GM21515 (cell line): ENCODE data around the gene LUC7L3.
A peak's percentile ranks its signal among the peaks of the same experiment; 100 is the strongest.
"Not testable (repeated sequence)": the region's sequence is repeated elsewhere in the genome, so short reads cannot be mapped to it uniquely, and the experiment has no call there.

ENCODE experiments used
- ATAC-seq: cut with Tn5 transposase; IDR thresholded peaks from one replicate; pipeline ENCODE4 v1.9.1; 2021; ENCODE audit not compliant: unreplicated experiment

Gene LUC7L3, protein sequence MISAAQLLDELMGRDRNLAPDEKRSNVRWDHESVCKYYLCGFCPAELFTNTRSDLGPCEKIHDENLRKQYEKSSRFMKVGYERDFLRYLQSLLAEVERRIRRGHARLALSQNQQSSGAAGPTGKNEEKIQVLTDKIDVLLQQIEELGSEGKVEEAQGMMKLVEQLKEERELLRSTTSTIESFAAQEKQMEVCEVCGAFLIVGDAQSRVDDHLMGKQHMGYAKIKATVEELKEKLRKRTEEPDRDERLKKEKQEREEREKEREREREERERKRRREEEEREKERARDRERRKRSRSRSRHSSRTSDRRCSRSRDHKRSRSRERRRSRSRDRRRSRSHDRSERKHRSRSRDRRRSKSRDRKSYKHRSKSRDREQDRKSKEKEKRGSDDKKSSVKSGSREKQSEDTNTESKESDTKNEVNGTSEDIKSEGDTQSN

DNA sequence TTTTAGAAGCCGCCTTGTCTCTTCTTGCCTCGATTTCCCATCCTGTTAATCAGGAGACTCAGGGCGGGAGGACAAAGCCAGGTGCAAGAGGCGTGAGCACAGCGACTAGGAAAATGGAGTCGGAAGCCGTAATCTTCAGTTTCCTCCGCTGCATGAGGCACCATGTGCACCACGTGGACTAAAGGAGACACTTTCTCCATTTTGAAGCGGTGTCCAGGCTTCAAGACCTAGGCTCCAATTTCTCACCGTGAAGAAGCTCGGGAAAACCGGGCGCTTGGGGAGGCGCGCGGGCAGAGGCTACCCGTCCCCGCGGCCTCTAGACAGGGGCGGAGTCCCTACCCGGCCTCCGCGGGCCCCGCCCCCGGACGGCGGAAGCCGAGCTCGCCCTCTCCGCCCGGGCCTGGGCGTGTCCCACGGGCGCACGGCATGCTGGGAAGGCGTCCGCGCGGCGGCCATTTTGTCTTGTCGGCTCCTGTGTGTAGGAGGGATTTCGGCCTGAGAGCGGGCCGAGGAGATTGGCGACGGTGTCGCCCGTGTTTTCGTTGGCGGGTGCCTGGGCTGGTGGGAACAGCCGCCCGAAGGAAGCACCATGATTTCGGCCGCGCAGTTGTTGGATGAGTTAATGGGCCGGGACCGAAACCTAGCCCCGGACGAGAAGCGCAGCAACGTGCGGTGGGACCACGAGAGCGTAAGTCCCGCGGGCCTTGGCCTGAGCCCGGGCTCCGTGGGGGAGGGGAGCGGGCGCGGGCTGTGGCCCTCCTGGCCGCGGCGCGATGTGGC is at the start of gene LUC7L3:
LUC7L3 (plus strand) TSS at position 460 of the 780 bp plus-strand sequence; CDS start at position 590, 130 bp downstream.
- ATAC-seq: peak; percentile 92

DNA sequence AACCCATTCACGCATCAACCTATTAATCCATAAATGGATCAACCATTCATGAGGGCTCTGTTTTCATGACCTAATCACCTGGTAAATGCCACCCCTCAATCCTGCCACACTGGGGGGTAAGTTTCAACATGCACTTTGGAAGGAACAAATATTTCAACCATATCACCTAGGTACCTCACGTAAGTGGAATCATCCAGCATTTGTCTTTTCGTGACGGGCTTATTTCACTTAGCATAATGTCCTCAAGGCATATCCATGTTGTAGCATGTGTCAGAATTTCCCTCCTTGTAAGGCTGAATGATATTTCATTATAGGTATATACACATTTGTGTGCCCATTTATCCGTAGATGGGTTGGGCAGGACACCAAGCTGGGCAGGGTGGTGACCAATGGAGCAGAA is 47.3 kb upstream of the LUC7L3 start:
- no peak for ATAC-seq

DNA sequence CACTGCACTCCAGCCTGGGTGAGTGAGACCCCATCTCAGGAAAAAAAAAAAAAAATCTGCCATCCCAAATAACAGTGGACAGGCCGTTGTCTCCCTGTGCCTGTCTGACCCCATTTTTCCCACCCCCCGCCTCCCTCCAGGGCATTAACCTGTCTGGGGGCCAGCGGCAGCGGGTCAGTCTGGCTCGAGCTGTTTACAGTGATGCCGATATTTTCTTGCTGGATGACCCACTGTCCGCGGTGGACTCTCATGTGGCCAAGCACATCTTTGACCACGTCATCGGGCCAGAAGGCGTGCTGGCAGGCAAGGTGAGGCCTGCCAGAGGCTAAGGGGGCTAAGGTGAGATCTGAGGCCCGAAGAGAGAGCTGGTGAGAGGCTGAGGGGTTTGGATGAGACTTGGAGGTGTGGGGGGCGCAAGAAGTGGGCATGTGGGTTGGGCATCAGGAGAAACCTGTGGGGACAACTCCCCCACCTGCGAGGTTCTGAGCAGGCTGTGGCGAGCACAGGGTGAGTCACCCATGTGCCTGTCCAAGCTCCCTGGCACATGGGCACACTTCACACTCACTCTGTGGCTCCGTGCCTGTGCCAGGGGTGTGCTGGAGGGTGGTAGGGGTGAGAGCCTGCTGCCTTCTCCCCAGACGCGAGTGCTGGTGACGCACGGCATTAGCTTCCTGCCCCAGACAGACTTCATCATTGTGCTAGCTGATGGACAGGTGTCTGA is 46.4 kb upstream of the LUC7L3 start:
- no peak for ATAC-seq

DNA sequence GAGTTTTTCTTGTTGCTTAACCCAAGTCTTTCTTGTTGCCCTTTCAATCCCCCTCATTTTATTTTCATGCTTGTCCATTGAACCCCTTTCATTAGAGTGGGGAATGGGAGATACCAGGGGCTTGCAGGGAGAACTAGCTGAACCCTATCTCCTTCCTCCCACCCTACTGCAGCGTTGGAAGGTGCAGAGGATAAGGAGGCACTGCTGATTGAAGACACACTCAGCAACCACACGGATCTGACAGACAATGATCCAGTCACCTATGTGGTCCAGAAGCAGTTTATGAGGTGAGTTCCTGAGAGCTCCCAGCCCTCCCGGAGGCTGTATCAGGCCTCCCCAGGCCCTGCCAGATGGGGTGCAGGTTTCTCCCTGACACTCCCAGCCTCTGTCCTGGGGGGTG is 44.2 kb upstream of the LUC7L3 start:
- ATAC-seq: no peak

DNA sequence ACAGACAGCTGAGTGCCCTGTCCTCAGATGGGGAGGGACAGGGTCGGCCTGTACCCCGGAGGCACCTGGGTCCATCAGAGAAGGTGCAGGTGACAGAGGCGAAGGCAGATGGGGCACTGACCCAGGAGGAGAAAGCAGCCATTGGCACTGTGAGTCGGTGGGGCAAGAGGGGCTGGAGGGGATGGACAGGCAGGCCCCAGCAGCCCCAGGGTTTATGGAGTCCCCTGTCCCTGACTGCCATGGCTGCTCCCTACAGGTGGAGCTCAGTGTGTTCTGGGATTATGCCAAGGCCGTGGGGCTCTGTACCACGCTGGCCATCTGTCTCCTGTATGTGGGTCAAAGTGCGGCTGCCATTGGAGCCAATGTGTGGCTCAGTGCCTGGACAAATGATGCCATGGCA is 43.8 kb upstream of the LUC7L3 start:
- ATAC-seq: no peak

DNA sequence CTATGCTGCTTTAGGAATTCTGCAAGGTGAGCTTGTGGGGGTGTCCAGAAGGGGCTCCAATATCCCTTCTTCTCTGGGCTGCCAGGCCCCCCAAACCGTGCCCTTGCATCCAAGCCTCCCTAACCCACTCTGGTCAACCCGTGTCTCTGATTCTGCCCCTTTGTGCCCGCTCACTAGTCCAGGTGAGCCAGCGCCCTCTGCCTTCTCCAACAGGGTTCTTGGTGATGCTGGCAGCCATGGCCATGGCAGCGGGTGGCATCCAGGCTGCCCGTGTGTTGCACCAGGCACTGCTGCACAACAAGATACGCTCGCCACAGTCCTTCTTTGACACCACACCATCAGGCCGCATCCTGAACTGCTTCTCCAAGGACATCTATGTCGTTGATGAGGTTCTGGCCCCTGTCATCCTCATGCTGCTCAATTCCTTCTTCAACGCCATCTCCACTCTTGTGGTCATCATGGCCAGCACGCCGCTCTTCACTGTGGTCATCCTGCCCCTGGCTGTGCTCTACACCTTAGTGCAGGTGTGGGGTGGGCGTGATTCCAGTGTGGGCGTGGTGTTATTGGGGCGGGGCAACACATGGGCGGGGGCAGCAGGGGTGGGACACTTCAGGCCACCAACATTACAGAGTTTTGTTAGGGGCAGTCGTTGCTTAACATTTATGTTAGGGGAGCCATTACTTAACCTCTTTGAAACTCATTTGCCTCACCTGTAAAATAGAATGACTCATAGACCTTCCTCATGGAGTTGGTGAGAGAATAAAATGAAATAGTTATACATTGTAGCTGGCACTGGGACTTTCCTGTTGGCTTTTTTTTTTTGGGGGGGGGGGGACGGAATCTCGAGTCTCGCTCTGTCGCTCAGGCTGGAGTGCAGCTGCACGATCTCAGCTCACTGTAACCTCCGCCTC is 43.1 kb upstream of the LUC7L3 start:
- ATAC-seq: no peak

DNA sequence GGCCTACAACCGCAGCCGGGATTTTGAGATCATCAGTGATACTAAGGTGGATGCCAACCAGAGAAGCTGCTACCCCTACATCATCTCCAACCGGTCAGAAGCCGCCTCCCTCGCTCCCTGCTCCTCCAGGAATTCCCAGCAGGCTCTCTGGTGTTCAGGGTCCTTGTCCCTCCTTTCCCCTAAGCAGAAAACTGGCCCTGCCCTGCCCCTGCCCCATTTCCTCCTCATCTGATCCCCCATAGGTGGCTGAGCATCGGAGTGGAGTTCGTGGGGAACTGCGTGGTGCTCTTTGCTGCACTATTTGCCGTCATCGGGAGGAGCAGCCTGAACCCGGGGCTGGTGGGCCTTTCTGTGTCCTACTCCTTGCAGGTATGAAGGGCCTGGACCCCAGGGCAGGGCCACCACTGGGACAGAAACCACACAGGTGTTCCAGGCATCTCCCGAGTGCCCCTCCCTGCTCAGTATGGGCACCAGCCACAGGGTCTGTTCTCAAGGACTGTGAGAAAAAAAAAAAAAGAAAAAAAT is 41.5 kb upstream of the LUC7L3 start:
- ATAC-seq: no peak

DNA sequence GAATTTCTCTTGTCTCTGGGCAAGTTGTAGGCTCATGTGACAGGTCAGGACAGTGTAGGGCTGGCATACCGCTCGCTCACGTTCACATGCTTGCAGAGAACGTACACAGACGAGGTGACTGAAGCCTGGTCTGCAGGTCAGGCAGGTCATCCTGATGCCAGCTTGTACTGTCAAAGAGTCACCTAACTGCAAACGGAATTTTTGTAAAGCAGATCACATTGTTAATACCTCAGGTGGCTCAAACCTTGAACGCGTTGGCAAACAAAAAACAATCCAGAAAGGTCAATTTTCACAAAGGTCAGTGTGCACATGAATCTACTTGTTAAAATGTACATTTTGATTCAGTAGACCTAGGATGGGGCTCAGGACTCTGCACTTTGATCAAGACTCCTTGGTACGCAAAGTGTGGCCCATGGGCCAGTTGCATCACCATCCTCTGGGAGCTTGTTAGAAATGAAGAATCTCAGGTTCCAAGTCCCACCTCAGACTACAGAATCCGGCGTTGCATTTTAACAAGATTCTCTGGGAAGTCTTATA is 40.3 kb upstream of the LUC7L3 start:
- no peak for ATAC-seq

DNA sequence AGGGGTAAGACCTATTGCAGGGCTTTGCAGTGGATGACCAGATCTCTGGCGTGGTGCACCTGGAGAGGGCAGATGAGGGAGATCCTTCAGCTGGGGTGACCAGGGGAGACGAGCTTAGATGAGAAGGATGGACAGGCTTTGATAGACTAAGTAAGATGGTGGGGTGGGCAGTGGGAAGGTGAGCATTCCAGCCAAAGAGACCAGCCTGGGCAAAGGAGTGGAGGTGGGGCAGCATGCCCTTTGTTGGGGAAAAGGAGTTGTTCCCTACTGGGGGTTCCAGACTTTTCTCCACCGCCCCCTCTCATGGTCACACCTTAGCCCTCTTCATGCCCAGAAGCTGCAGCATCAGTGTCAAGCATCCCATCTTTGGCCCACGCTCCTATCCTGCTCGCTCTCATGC is 39.3 kb upstream of the LUC7L3 start:
- no peak for ATAC-seq

DNA sequence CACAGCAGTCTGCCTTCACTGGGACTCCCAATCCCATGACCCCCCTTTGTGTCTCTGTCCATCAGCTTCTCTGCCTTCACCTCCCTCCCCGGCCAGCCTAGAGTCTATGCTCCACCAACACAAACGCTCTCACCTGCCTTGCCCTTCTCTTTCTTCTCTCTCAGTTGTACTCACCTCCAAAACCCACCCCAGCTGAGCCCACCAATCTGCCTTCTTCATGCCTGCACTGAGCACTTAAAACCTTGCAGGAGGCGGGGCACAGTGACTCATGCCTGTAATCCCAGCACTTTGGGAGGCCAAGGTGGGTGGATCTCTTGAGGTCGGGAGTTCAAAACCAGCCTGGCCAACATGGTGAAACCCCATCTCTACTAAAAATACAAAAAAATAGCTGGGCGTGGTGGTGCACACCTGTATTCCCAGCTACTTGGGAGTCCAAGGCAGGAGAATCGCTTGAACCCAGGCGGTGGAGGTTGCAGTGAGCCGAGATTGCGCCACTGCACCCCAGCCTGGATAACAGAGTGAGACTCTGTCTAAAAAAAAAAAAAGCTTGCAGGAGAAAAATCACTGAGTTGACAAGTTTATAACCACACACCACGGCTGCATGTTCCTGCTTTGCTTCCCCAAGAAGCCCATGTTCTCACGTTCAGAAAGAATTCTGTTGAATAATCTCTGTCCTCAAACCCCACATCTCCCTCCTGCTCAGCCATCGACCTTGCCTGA is 38.7 kb upstream of the LUC7L3 start:
- not testable (repeated sequence) for ATAC-seq

DNA sequence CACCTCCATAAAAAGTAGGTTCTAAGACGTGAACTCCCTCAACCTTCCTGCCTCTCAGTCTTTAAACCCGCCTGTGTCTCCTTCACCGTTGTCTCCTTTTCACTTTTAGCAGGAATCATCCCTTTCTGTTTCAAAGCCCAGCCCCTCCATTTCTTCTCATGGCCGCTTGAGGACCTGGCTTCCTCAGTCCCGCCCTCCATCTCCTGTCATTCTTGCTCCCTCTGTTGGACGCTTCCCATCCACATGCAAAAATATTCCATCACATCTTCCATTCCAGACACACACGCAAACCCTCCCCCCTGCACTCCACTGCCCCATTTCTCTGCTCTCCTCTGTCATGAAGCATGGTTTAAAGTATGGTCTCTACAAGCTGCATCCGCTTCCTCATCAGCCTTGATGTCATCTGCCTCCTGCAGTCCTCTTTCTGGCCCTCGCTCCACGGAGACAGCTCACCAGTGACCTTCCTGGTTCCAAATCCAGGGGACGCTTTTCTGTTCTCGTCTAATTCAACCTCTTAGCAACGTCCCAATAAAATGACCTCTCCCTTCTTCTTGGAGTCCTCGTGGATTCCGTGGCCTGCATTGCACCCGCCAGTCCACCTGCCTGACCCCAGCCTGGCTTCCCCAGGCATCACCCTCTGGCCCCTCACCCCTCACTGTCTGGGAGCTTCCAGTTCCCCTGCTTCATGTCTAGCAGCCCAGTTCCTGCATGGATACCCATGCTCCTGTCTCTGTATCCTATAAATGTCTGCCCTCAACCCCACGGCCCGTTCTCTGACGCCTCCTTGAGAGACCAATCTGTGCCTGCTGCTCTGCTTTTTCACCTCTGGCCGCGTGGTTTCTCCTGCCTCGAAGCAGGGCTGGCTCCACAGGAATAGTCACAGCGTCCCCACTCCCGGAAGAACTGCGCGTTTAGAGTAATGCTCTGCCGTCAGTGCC is 37.9 kb upstream of the LUC7L3 start:
- no peak for ATAC-seq

DNA sequence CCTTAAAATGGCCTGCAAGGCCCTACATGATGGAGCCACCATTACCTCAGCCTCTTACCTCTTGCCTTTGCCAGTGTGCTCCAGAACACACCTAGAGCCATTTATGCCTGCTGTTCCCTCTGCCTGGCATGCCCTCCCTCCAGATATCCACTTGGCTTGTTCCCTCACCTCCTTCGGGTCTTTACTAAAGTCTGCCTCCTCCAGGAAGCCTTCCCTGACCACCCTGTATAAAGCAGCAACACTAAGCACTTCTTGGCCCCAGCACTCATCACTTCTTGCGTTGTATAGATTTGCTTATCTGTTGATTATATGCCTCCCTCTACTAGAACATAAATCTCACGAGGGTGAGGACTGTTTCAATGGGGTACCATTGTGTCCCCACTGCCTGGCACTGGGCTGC is 37.0 kb upstream of the LUC7L3 start:
- no peak for ATAC-seq

DNA sequence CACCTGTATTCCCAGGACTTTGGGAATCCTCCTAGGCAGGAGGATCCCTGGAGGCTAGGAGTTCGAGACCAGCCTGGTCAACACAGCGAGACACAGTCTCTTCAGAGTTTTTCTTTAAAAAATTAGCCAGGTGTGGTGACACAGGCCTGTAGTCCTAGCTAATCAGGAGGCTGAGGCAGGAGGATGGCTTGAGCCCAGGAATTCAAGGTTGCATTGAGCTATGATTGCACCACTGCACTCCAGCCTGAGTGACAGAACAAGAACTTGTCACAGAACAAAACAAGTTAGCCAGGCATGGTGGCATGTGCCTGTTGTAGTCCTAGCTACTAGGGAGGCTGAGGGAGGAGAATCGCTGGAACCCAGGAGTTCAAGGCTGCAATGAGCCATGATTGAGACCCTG is 36.5 kb upstream of the LUC7L3 start:
- ATAC-seq: no peak

DNA sequence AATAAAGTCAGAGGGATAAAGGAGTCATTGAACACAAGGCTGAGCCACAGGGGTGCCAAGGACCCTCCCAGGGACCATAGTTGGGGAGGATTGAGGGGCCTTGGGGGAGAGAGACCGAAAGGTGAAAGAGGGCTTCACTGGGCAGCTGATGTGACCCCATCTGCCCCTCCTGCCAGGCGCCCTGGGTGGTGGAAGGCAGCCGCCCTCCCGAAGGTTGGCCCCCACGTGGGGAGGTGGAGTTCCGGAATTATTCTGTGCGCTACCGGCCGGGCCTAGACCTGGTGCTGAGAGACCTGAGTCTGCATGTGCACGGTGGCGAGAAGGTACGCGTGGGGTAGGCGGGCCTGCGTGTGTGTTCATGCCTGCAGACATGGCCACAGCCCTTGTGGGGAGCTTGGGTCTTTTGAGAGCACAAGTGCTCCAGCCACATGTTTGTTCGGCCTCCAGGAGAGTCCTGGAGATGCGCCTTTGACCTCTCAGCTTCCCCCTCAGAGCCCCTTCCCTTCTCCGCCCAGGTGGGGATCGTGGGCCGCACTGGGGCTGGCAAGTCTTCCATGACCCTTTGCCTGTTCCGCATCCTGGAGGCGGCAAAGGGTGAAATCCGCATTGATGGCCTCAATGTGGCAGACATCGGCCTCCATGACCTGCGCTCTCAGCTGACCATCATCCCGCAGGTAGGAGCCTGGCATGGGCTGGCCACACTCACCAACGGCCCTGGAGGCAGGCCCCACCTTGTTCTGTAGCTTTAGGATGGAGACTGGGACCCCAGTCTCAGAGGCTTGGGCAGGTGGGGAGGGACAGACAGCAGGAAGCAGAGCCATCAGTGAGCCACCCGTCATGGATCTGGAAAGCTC is 35.7 kb upstream of the LUC7L3 start:
- no peak for ATAC-seq

DNA sequence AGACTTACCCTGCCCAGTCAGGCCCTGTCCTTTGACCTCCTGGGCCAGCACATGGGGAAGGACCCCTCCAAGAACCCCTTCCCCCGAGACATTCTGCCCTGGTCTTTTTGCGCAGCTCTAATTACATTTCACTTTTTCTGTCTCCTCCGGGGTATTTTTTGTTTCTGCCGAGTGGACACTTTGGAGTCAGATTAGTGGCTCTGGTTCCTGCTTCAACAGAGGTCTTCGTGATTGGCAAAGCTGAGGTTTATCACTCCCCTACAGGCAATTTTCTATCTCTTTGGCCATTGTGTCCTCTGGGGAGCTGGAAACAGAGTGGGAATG is 35.2 kb upstream of the LUC7L3 start:
- no peak for ATAC-seq

DNA sequence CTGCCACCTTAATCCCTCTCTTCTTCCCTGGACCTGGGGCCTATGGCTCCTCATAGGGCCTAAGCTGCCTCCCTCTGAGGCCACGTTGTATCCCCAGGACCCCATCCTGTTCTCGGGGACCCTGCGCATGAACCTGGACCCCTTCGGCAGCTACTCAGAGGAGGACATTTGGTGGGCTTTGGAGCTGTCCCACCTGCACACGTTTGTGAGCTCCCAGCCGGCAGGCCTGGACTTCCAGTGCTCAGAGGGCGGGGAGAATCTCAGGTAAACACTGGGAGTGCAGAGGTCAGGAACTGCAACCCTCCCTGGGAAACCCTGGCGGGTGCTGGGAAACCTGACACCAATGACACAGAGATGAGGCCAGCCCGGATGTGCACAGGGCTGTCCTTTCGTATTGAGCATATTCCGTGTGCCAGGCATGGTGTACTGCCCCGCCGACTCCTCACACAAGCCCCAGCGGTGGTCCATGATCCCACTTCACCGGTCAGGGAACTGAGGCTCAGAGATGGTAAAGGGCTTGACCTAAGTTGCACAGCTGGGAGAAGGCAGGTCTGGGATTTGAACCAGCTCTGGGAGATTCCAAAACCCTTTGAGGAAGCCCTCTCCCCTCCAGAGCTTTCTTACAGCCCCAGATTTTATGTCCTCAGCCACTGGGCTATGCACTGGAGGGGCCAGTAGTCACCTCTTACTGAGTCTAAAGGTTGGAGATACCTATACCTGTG is 34.6 kb upstream of the LUC7L3 start:
- no peak for ATAC-seq

DNA sequence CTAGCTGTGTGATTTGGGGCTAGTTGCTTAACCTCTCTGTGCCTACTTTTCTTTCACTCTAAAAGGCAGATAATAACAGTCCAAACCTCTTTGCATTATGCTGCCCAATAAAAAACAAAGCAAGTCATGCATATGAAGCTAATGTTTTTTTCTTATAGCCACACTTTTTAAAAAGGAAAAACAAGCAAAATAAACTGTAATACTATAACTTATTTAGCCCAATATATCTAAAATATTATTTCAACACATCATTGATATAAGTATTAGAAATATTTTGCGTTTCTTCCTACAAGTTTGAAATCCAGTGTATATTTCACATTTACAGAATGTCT is 34.1 kb upstream of the LUC7L3 start:
- ATAC-seq: no peak
